Activated CD4-positive, CD25-positive, alpha-beta regulatory T cell treated with anti-CD3 and anti-CD28 coated beads, Interleukin-2, amount 50 U/mL, for 72 hours (primary cell): ENCODE data around the gene NTMT2.
"Not testable (repeated sequence)": the region's sequence is repeated elsewhere in the genome, so short reads cannot be mapped to it uniquely, and the experiment has no call there.

Experiments used
- DNase-seq: peaks from one replicate; pipeline ENCODE4 v3.0.0; 2021

NTMT2 gene

GRCh38 chr1:170157820-170158219 lies 12.1 kb downstream of the NTMT2 start:
- DNase-seq = no peak

DNA sequence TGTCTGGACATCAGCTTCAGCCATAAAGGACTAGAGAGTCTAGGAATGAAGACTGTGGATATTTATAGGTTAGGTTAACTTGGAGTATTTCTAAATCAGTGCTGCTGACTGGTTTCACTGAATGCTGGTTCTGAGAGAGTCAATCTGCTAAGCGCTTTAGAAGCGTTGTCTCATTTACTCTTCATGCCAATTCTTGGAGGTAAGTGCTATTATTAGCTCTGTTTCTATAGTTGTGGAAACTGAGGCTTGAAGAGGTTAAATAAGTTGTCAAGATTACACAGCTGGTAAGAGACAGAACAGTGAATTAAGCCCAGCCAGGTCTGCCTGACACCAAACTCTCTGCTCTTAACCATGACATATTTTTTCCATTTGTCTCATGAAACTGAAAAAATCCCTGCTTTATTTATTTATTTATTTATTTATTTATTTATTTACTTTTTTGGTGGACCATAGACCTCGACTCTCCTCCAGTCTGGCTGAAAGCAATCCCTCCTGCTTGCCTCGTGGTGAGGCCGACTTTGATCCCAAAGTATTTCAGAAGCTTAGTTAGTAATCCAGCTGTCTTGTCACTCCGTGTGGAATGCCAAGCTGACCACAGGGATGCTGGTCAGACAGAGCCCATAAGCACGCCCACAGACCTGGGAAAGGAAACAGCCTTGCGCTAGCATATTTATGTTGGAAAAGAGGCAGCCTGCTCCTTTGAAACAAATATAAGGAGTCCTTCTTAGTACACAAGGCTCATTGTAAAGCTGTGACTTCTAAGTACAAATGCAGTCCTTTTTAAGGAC lies 16.9 kb downstream of the NTMT2 start:
- DNase-seq = no peak

- no peak for DNase-seq
Observed at GRCh38 chr1:170164103-170164763, 18.5 kb downstream of the NTMT2 start.

DNA sequence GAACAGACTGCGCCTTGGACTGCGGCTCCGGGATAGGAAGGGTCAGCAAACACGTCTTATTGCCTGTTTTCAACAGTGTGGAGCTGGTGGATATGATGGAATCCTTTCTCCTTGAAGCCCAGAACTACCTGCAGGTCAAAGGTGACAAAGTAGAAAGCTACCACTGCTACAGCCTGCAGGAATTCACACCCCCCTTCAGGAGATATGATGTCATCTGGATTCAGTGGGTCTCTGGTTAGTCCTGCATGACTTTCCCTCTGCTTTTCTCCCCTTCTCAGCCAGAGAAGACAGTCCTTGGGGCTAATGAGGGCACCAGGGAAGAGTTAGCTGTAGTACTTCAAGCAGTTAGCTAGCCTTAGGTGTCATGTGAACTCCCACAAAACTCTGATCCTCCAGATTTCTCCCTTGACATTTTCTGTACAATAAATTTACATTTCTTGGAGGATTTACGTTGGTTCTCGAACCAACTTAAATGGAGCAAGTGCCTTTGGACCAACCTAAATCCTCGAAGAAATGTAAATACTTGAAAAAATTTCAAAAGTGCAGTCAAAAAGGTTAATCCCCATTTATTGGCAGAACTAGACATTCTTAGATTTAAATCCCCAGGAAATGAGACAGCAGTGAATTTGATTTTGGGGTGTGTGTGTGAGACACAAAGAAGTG lies 20.9 kb downstream of the NTMT2 start:
- DNase-seq = no peak

DNA sequence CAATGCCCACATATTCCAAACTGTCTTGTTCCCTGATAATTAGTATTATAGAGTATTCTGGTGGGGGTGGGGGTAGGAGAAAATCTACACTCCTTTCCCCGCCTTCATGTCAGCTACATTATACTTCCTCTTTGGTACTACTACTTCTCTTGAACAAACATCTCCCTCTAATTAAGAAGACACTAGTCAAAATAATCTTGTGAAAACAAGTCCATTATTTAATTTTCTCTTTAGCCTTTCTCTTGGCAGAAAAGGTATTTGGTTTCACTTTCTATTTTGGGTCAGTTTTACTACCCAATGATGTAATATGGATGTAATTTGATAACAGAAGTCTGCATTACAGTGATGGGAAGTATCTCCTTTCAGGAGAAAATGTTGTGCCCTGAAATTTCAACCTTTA lies 22.5 kb downstream of the NTMT2 start:
- no peak for DNase-seq

DNA sequence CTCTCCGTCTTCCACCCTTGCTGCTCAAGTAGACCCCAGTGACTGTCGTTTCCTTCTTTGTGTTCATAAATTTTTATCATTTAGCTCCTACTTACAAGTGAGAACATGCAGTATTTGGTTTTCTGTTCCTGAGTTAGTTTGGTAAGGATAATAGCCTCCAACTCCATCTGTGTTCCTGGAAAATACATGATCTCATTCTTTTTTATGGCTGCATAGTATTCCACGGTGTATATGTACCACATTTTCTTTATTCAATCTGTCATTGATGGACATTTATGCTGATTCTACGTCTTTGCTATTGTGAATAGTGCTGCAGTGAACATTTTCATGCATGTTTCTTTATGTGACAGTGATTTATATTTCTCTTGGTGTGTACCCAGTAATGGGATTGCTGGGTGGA lies 24.8 kb downstream of the NTMT2 start:
- not testable (repeated sequence) for DNase-seq

DNA sequence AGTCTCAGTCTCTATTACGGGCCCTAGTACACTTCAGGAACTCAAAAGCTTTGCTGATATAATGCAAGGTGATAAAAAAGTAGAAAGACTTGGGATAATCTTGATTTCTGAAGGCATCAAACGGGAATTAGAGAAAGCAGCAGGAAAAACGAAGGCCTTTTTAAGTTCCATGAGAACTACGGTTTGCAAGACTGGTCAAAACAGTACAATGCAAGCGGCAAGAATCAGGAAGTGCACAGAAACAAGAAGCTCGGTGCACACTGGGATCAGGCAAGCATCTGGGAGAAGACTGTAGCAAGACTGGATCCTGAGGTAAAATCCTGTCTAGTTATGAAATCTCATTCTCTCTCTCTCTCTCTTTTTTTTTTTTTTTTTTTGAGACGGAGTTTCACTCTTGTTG lies 28.6 kb downstream of the NTMT2 start:
- no peak for DNase-seq

DNA sequence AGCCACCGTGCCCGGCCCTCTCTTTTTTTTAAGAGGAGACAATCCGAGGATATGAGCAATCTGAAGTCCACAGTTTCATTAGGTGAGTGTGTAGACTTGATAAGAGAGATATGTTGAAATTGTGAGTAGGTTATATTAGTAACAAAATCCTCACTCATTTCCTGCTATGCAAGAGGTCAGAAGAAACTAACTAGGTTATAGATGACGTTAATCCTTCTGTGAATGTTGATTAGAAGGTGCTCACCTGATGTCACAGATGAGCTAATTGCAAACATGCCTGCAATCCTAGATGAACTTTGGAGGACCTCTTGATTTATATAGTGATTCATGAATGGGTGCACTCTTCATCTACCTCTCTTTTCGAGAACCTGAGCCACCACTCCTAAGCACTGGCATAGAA lies 29.3 kb downstream of the NTMT2 start:
- no peak for DNase-seq

GRCh38 chr1:170175484-170175883 lies 29.7 kb downstream of the NTMT2 start:
- no peak for DNase-seq

DNA sequence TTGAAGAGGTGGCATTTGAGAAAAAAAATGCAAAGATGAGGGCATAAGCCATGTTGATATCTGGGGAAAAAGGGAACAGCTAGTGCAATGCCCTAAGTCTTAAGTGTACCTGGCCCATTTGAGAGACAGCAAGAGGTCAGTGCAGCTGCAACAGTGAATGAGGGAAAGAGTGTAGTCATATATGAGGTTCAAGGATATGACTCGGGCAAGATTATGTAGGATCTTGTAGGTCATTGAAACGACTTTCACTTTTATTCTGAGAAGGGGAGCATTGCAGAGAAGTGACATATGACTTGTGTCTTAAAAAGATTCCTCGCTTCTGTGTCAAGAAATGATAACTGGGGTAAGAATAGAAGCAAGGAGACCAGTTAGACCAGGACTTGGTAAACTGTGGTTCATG lies 31.0 kb downstream of the NTMT2 start:
- no peak for DNase-seq

DNA sequence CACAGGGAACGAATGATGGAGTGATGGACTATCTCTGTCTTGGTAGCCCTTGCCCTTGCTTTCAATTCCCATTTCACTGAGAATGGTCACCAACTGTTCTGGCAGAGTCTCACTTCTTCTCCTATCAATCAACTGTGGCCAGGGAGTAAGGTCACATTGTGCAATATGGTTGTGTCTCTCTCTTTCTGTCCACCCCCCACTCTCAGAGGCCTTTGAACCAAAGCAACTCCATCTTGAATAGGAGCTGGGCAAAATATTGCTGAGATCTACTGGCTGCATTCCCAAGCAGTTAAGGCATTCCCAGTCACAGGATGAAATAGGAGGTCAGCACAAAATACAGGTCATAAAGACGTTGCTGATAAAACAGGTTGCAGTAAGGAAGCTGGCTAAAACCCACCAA lies 36.7 kb downstream of the NTMT2 start:
- no peak for DNase-seq

GRCh38 chr1:170192546-170192945 lies 46.8 kb downstream of the NTMT2 start:
- no peak for DNase-seq

GRCh38 chr1:170194451-170194850 lies 48.7 kb downstream of the NTMT2 start:
- DNase-seq = no peak

- no peak for DNase-seq
Observed at GRCh38 chr1:170196490-170197236, 50.9 kb downstream of the NTMT2 start.

DNA sequence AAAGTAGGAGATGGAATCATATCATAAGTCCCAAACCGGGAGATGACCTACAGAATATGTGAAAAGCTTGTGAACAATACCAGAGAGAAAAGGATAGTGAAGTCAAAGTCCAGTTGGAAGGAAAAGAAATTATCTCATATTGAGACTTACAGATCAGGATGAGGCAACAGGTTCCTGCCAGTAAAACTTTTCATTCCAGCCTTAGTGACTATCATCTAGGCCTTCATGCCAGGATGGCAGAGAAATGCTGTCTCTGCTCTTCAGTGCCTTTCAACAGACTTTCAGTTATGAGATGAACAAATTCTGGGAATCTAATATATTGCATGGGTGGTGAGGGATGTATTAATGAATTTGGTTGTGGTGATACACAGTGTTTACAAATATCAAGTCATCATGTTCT lies 52.3 kb downstream of the NTMT2 start:
- DNase-seq = no peak

DNA sequence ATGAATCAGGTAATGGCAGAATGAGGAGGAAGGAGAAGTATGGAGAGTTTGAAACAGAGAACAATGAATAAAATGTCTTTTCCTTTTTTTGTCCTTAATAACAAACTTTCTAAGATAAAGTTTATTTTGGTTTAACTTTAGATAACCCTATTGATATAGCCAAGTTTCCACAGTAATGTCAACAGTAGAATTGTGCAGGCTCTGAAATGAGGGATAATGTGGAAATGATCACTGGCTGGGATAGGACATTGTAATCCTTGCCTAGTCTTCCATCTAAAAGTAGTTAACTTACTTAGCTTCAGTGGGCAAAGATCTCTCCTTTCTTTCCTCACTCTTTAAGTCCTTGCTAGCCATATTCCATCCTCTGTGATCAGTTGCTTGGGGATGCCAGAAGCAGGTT lies 52.8 kb downstream of the NTMT2 start:
- no peak for DNase-seq

DNA sequence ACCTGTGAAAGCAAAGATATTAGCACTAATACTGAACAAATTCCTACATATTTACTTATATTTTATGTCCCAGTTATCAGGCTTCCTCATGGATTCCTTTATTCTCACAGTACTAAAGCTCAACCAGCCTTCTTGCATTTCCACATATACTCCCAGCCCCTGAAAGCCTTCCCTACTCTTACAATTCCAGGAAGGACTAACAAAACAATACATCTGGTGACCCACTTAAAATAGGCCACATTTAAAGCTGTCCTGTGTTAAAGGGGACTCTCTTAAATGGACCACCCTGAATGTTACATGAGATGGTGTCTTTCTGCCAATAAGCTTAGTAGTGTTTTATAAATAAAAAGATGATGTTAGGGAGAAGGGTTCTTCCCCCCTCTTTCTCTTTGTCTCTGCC lies 54.4 kb downstream of the NTMT2 start:
- no peak for DNase-seq

DNA sequence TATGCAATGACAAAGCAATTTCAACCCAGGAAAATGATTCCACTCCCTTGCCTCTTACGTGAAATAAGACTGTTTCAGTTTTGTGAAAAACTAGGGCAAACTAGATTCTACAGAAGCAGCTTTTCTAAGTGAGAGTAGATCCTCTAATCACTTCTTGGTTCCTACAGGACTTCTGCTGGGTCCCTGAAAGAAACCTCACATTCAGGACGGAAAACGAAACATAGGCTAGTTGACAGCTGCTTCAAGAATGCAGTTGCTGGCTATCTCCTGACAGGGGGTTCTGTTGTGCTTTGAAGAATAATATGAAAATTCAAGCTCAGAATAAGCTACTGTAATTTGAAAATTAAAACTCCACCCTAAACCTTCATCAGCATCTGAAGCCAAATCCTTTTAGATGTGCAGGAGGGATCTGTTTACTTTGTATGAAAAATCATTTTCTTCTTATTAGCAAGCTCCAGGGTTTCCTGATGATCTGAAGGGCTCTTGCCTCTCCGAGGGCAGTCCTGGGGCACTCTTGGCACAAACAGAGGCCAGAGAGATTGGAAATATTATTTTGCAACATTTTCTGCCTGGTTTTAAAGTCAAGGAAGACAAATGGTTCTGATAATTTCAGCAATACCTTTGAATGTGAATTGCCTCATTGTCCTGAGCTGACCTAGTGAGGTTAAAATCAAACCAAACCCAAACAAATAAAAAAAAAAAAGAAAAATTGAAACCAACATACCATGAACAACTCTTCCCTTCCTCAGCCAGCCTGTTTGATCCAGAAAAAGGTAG lies 55.0 kb downstream of the NTMT2 start:
- DNase-seq = no peak

DNA sequence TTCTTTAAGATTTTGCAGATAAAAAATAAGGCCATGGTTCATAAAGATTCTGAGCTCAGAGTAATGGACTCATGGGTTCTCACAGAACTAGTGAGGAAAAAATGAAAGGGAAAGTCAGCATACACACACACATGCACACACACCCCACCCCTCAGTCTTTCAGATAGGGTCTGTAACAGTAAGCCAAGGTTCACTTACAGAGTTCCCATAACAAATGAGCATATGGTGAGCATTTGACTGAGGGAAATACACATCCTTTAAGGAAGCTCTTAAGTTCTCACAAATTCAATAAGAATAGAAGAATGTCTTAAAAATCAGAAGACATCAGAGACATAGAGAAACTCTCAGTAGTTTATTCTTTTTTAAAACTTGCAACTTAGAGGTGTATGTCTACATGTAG lies 57.9 kb downstream of the NTMT2 start:
- DNase-seq = no peak

GRCh38 chr1:170204121-170204520 lies 58.4 kb downstream of the NTMT2 start:
- no peak for DNase-seq

GRCh38 chr1:170205301-170205700 lies 59.5 kb downstream of the NTMT2 start:
- no peak for DNase-seq

- DNase-seq = no peak
Observed at GRCh38 chr1:170209125-170209524, 63.4 kb downstream of the NTMT2 start.

GRCh38 chr1:170210142-170210541 lies 64.4 kb downstream of the NTMT2 start:
- no peak for DNase-seq
